Aorta (tissue), 5 donors: ENCODE measurements around the gene SEPTIN10. TPM values are rescaled to one million over a fixed set of nuclear protein-coding genes. Genes with fewer than 3 reads are reported as not detected.
"Not testable (repeated sequence)": the region's sequence is repeated elsewhere in the genome, so short reads cannot be mapped to it uniquely, and the experiment has no call there.

Experiments used
- ATAC-seq: fragments of 200-7000 bp; cut with Tn5 transposase; one replicate; pipeline ENCODE4 v1.9.1; 2022; ENCODE audit warnings: moderate library complexity; ENCODE audit not compliant: low FRiP score
- DNase-seq, 2 donors: peaks; one replicate each; pipeline ENCODE4 v3.0.0-alpha.2; 2020
- H3K27ac ChIP-seq, 2 donors: one replicate each; pipeline ENCODE4 v1.5.1; 2013; ENCODE audit warnings: low read length in 2 of 2, mild to moderate bottlenecking in 2 of 2, moderate library complexity in 2 of 2, control low read depth in 1 of 2, inconsistent platforms in 1 of 2, low read depth in 1 of 2
- H3K27me3 ChIP-seq, 2 donors: one replicate each; pipeline ENCODE4 v1.6.1; 2013; ENCODE audit warnings: control low read depth in 1 of 2, low read length in 1 of 2, mild to moderate bottlenecking in 1 of 2, moderate library complexity in 1 of 2; ENCODE audit not compliant: insufficient read depth in 2 of 2, control insufficient read depth in 1 of 2
- H3K36me3 ChIP-seq, 2 donors: one replicate each; pipeline ENCODE4 v1.6.1; 2013; ENCODE audit warnings: control low read depth in 1 of 2, low read length in 1 of 2, mild to moderate bottlenecking in 1 of 2; ENCODE audit not compliant: insufficient read depth in 2 of 2, control insufficient read depth in 1 of 2
- H3K4me1 ChIP-seq, 2 donors: one replicate each; pipeline ENCODE4 v1.6.1; 2013; ENCODE audit warnings: low read length in 2 of 2, control low read depth in 1 of 2, mild to moderate bottlenecking in 1 of 2, moderate library complexity in 1 of 2; ENCODE audit not compliant: insufficient read depth in 2 of 2, control insufficient read depth in 1 of 2
- H3K4me3 ChIP-seq, 2 donors: one replicate each; pipeline ENCODE4 v1.5.1; 2013; ENCODE audit warnings: low read length in 2 of 2, control low read depth in 1 of 2, mild to moderate bottlenecking in 1 of 2
- H3K9me3 ChIP-seq: one replicate; pipeline ENCODE4 v1.6.1; 2013; ENCODE audit warnings: mild to moderate bottlenecking, low read length; ENCODE audit not compliant: control insufficient read depth
- WGBS, 2 donors: extraction: QIAGEN DNeasy Blood & Tissue Kit; methylation state at CpG; one replicate each; pipeline ENCODE4 v1.1.7; 2013; 5-methylcytosine and 5-hydroxymethylcytosine counted together
- intact Hi-C, 2 donors: fragments of 100-400 bp; cut with DNase I; formaldehyde crosslinking; loops; one replicate each; pipeline versions ENCODE4 v1.14.2 to v1.15.0; 2022
- polyA plus RNA-seq, 2 donors: library from polyadenylated mRNA; stranded (reverse); fragments of 200-250 nt; gene quantifications; one replicate each; pipeline ENCODE4 v1.2.3, GENCODE V29; 2013
- total RNA-seq, 2 donors: library from RNA; stranded (reverse); fragmentation: NEBNext Ultra II Directional; extraction: Animal tissue kit (Norgen Biotek cat#: 25700); gene quantifications; one replicate each; pipeline ENCODE4 v1.2.1, GENCODE V29; 2021
- donor health status: healthy with polysubstance abuse.
- donor health status: Bipolar disorder and iron deficiency.
- donor health status: DM: no; HTN: no; CAD: no.
- donor health status: DM: no; HTN: no; CAD: no.
- donor health status: DM: yes; HTN: yes; CAD: no.

SEPTIN10 gene
- total and polyA plus RNA-seq, 4 donors = 80.3 to 132 (median 107) TPM

DNA sequence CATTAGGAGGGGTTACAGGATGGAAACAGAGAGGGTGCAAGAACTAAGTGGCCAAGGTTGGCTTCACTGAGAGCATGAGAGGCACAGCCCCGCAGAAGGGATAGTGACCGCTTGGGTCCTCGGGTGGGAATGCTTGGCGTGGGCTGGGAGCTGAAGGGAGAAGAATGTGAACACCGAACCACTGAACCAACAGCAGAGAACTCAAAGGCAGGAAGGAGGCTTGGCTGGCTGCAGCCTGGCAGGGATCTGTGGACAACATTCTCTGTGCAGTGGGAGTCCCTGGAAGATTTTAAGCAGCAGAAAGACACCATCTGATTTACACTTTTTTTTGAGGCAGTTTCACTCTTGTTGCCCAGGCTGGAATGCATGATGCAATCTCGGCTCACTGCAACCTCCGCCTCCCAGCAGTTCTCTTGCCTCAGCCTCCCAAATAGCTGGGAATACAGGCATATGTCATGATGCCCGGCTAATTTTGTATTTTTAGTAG is 34.3 kb upstream of the SEPTIN10 start:
- WGBS, 2 donors = 11 to 13% methylated on average over 8 of the region's 8 CpGs
- no peaks in the 10 kb centered on the region for H3K27me3 ChIP-seq
- no peaks in the 10 kb centered on the region for H3K36me3 ChIP-seq
- H3K4me1 ChIP-seq = no peaks in the 10 kb centered on the region
- ATAC-seq (peak; percentile 60), DNase-seq (peak; percentile 71 to 82)
- peak overlapping the region in 1 of 2 donors; percentile 79 for H3K27ac ChIP-seq
- no peak overlapping the region for H3K4me3 ChIP-seq
- intact Hi-C loops = loop anchor here in 1 of 2 donors (5.0 kb wide), 1 partner anchor 49 kb away; no protein-coding TSS in a partner anchor
- H3K9me3 ChIP-seq = no peaks in the 10 kb centered on the region

- Histone ChIP-seq H3K4me3 (no peak overlapping the region), H3K4me1 (no peaks in the 10 kb centered on the region), H3K27ac (peak overlapping the region in 1 of 2 donors; percentile 79), H3K36me3 (no peaks in the 10 kb centered on the region), H3K9me3 (no peaks in the 10 kb centered on the region), H3K27me3 (no peaks in the 10 kb centered on the region)
- ATAC-seq (peak; percentile 56), DNase-seq (peak; percentile 81 to 84)
- 21 to 23% methylated on average over 7 of the region's 7 CpGs for WGBS, 2 donors
- intact Hi-C loops = loop anchor here (2.0 to 5.0 kb wide), 3 partner anchors 33 to 50 kb away; partner anchors contain the start of gene SOWAHC (in 1 of the 2)
Measured at GRCh38 chr2:109647636-109648035, 33.9 kb upstream of the SEPTIN10 start.

DNA sequence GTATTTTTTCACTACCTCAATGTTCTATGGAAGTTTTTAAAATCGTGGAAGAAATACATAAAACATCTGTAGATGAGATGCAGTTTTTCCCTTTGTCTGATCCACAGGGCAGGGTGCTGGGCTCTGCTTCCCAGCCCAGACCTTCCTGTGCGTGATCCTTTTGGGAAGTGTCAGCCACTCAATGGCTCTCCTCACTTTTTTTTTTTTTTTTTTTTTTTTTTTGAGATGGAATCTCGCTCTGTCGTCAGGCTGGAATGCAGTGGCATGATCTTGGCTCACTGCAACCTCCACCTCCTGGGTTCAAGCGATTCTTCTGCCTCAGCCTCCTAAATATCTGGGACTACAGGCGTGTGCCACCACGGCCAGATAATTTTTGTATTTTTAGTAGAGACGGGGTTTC is 33.2 kb upstream of the SEPTIN10 start:
- intact Hi-C loops = loop anchor here (2.0 to 5.0 kb wide), 3 partner anchors 32 to 50 kb away; partner anchors contain the start of gene SOWAHC (in 1 of the 2)

DNA sequence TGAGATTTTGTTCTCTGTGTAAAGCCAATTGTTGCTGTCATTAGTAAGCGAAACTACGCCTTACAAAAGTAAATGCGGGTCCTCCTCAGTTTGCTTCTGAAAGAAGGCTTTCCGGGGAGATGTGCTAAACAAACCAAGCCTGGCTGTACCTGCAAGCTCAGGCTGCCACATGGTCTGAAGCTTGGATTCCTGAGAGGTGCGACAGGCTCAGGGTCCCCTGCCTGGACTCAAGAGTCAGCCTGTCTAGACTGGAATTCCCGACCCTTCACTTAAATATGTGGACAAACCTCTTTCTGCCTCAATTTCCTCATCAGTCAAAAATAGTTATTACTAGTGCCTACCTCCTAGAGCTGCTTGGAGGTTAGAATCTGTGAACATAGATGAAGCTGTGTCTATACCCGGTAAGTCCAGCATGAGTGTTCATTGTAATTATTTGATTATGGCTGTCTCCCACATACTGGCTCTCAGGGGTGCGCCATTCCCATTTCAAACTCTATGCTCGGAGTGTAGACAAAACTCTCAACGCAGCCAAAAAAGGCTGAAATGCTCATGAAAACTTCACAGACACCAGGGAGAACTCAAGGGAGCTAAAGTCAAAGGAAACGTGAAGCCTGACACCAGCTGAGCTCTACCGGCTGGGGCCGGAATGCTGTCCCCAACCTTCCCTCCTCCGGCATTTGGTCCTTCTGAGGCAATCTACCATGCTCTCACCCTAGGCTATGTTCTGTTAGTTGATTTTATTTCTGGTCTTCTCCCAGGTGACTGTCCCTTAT is 31.8 kb upstream of the SEPTIN10 start:
- 81 to 89% methylated on average over 14 of the region's 14 CpGs for WGBS, 2 donors
- no peaks in the 10 kb centered on the region for H3K36me3 ChIP-seq
- intact Hi-C loops = loop anchor here (2.0 to 5.0 kb wide), 3 partner anchors 31 to 52 kb away; partner anchors contain the start of gene SOWAHC (in 1 of the 2)
- no peaks in the 10 kb centered on the region for H3K9me3 ChIP-seq
- no peak for DNase-seq
- peak overlapping the region; percentile 2 to 96 for H3K27ac ChIP-seq
- ATAC-seq = no peak
- no peaks in the 10 kb centered on the region for H3K4me1 ChIP-seq
- H3K27me3 ChIP-seq = no peaks in the 10 kb centered on the region
- H3K4me3 ChIP-seq = no peak overlapping the region

More for the DNA sequence above, 33.2 kb upstream of the SEPTIN10 start:
- H3K36me3 ChIP-seq = no peaks in the 10 kb centered on the region
- DNase-seq (no peak), ATAC-seq (no peak)
- H3K27ac ChIP-seq = peak overlapping the region; percentile 46 to 78
- H3K9me3 ChIP-seq = no peaks in the 10 kb centered on the region
- H3K4me3 ChIP-seq = no peak overlapping the region
- 56 to 60% methylated on average over 8 of the region's 8 CpGs for WGBS, 2 donors
- no peaks in the 10 kb centered on the region for H3K27me3 ChIP-seq
- no peaks in the 10 kb centered on the region for H3K4me1 ChIP-seq

DNA sequence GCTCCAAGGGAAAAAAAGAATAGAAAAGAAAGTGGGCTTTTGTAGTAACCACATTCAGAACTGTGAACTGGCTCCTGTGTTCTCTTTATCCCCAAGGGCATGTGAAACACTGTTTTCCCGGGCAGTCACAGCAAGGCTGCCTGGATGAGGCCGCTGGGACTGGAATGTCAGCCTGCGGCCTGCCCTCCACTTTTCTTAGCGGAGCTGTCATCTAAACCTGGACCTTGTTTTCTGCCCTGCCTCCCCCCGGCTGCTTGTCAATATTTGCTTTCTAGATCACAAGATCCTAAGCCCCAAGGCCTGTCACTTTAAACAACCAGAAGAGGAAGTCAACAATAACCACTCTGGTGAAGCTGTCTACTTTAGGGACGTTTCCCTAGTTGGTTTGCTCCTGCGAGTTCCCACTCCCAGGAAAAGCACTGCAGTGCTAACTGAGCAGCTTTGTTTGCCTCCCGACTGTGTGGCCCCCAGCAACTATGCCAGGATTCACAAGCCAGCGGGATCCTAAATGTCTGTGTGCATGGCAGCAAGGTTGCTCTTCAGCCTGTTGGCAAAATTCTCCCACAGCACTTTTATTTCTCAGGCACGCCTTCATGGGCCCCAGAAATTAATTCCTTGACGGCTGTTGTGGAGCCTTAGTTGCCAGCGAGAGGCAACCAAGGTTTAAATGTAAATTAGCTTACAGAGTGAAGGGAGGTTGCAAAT is 31.0 kb upstream of the SEPTIN10 start:
- ATAC-seq = peak; percentile 62
- Histone ChIP-seq H3K27me3 (no peaks in the 10 kb centered on the region), H3K4me3 (no peak overlapping the region), H3K27ac (peak overlapping the region; percentile 46 to 96), H3K36me3 (no peaks in the 10 kb centered on the region), H3K4me1 (no peaks in the 10 kb centered on the region), H3K9me3 (no peaks in the 10 kb centered on the region)
- no peak for DNase-seq
- intact Hi-C loops = loop anchor here in 1 of 2 donors (5.0 kb wide), 1 partner anchor 53 kb away; no protein-coding TSS in a partner anchor
- 13 to 15% methylated on average over 12 of the region's 12 CpGs for whole genome bisulfite sequencing, 2 donors

- H3K27ac ChIP-seq, ATAC-seq, H3K4me1 ChIP-seq, H3K4me3 ChIP-seq, H3K9me3 ChIP-seq, intact Hi-C loops, DNase-seq, H3K27me3 ChIP-seq, H3K36me3 ChIP-seq: not testable (repeated sequence)
- 94 to 98% methylated on average over 9 of the region's 9 CpGs for WGBS, 2 donors
Measured at GRCh38 chr2:109640000-109640399, 26.2 kb upstream of the SEPTIN10 start.

- H3K27ac ChIP-seq = no peak overlapping the region
- WGBS, 2 donors = 66 to 68% methylated on average over 3 of the region's 3 CpGs
- H3K4me1 ChIP-seq = no peaks in the 10 kb centered on the region
- no peaks in the 10 kb centered on the region for H3K9me3 ChIP-seq
- DNase-seq = no peak
- H3K36me3 ChIP-seq = no peaks in the 10 kb centered on the region
- ATAC-seq = no peak
- intact Hi-C loops = no loop called here
- H3K4me3 ChIP-seq = no peak overlapping the region
- no peaks in the 10 kb centered on the region for H3K27me3 ChIP-seq
Measured at GRCh38 chr2:109638795-109639194, 25.0 kb upstream of the SEPTIN10 start.

DNA sequence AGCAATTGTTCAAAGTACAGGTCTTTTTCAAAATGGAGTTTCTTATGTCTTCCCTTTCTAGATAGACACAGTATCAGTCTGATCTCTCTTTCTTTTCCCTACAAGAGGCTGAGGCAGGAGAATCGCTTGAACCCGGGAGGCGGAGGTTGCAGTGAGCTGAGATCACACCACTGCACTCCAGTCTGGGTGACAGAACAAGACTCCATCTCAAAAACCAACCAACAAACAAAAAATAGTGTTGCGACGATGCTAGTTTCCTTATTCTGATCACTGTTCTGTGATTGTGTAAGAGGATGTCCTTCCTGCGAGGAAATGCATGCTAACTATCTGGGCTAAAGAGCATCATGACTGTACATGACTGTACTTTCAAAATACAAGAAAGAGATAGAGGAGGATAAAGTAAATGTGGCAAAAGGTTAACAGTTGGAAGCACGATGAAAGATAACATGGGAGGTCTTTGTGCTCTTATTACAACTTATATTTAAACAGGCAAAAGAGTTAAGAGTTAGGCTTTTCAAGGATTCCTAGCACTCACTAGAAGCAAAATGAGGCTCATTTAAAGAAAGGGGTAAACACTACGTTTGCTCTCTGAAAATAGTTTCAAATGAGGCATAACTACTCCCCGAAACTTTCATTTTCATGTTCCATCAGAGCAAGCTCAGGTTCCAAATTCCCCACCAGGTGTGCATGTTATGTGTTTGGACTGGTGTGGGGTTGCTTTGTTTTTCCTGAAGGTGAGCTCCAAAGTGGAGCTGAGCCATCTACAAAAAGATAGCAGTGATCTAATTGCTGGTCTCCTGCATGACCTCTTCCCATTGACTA is 24.2 kb upstream of the SEPTIN10 start:
- DNase-seq = no peak
- Histone ChIP-seq H3K36me3 (no peaks in the 10 kb centered on the region), H3K9me3 (no peaks in the 10 kb centered on the region), H3K27me3 (no peaks in the 10 kb centered on the region), H3K4me3 (no peak overlapping the region), H3K27ac (no peak overlapping the region), H3K4me1 (no peaks in the 10 kb centered on the region)
- 93 to 94% methylated on average over 9 of the region's 9 CpGs for whole genome bisulfite sequencing, 2 donors
- no peak for ATAC-seq
- intact Hi-C loops = no loop called here
